ENCODE data around the gene CDKN2AIPNL.
"Not testable (repeated sequence)": the region's sequence is repeated elsewhere in the genome, so short reads cannot be mapped to it uniquely, and the experiment has no call there.

CDKN2AIPNL gene

DNA sequence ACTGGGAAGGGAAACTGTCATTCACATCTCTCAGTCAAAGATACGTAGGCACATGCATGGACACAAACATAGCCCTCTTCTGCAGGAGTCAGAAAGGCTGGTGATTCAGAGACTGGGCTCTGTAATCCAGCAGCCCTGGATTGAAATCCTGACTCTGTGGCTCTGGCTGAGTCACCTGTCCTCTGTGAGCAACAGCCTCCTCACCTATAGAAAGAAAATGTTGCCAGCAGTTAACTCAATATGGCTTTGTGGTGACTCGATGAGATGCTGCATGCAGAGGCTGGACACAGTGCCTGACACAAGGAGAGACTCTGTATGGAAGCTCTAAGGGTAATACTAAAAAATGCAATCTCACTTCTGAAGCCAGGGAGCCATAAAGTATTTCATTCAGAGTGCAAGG lies 23.9 kb upstream of the CDKN2AIPNL start:
- Mint-ChIP-seq H3K27me3 (peaks cover 15% of the 10 kb centered on the region), H3K4me3 (no peak overlapping the region), H3K36me3 (ENCODE audit: insufficient read depth) (peaks cover 3% of the 10 kb centered on the region), H3K9me3 (no peaks in the 10 kb centered on the region), H3K27ac (ENCODE audit: low read depth) (no peak overlapping the region), H3K4me1 (no peaks in the 10 kb centered on the region)
- no peak for ATAC-seq (replicated peaks; ENCODE audit: extremely low read depth, poor library complexity, severe bottlenecking)
- DNase-seq (ENCODE audit: low spot score in 2 of 2) = no peak

DNA sequence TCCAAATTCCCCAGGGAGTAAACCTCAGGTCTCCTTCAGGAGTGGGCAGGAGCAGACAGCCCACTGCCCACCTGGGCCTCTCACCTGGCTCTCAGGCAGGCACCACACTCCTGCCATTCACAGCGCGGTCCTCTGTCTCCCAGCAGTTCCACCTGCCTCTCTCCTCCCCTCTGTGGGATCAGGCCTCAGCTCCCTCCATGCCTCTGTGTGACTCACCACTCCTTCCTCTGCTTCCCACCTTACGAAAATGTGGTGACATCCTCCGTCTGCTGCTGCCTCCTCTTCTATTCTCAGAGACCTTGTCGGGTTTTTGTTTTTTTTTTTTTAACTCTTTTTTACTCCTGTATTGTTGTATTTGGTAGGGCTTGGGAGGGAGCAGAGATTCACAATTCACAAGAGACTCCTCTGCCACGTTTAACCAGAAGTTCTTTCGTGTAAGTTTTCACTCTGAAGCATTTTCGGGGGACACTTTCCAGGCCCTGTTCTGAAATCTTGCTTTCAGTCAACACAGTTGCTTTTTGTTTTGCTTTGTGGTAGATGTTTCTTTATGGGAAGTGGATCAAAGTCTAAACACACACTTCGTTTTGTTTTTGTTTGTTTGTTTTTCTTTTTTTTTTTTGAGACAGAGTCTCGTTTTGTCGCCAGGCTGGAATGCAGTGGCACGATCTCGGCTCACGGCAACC lies 21.1 kb upstream of the CDKN2AIPNL start:
- DNase-seq (ENCODE audit: low spot score in 2 of 2) = no peak
- no peak overlapping the region for H3K4me3 Mint-ChIP-seq
- no peak for ATAC-seq (replicated peaks; ENCODE audit: extremely low read depth, poor library complexity, severe bottlenecking)
- H3K27ac Mint-ChIP-seq (ENCODE audit: low read depth) = peak overlapping the region; percentile 33
- H3K36me3 Mint-ChIP-seq (ENCODE audit: insufficient read depth) = peaks cover 3% of the 10 kb centered on the region
- H3K27me3 Mint-ChIP-seq = peaks cover 15% of the 10 kb centered on the region
- no peaks in the 10 kb centered on the region for H3K9me3 Mint-ChIP-seq
- H3K4me1 Mint-ChIP-seq = no peaks in the 10 kb centered on the region

DNA sequence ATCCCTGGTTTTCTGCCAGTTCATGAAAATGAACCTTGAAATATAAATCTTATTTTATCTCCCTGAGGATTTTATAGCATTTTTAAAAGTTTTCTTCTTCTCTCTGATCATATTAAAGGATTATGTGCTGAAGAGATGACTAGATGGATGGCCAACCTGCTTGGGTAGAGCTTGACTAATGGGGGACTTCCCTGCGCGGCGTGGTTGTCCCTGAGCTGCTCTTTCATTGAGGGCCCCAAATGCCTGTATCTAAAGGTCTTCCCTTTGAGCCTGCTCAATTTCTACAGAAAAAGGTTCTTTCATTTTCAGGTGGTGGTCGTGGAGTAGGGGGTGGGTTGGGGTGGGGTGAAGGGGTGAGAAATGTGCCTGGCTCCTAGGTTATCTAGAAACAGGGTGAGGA lies 20.5 kb upstream of the CDKN2AIPNL start:
- H3K4me1 Mint-ChIP-seq = no peaks in the 10 kb centered on the region
- DNase-seq (ENCODE audit: low spot score in 2 of 2) (no peak), ATAC-seq (replicated peaks; ENCODE audit: extremely low read depth, poor library complexity, severe bottlenecking) (no peak)
- peaks cover 3% of the 10 kb centered on the region for H3K36me3 Mint-ChIP-seq (ENCODE audit: insufficient read depth)
- no peaks in the 10 kb centered on the region for H3K9me3 Mint-ChIP-seq
- peaks cover 15% of the 10 kb centered on the region for H3K27me3 Mint-ChIP-seq
- peak overlapping the region; percentile 49 for H3K27ac Mint-ChIP-seq (ENCODE audit: low read depth)
- no peak overlapping the region for H3K4me3 Mint-ChIP-seq

DNA sequence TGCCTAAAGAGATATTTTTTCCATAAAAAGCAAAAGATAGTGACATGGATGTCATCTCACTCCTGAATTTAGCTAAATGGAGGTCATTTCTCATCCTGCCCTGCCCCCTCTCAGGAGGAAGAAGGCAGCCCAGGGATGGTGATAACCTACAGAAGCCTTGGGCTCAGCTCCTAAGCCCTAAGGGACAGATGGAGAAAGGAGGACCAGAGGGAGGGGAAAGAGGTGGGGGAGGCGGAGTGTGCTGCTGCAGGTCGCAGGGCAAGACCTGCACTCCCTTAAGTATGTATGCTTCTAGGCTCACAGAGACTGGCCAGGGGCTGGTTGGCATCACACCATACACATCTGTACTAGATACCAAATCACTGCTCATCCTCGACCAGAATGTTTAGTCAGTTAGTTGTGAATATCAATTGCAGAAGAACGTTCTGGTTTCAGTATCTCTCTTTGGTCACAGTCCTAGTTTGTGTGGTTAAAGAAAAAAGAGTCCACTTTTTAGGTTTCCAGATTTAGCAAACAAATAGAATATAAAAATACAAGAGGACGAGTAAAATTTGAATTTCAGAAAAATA lies 18.4 kb upstream of the CDKN2AIPNL start:
- H3K9me3 Mint-ChIP-seq = no peaks in the 10 kb centered on the region
- H3K4me1 Mint-ChIP-seq = no peaks in the 10 kb centered on the region
- DNase-seq (ENCODE audit: low spot score in 2 of 2) (no peak), ATAC-seq (replicated peaks; ENCODE audit: extremely low read depth, poor library complexity, severe bottlenecking) (no peak)
- H3K27ac Mint-ChIP-seq (ENCODE audit: low read depth) = no peak overlapping the region
- H3K27me3 Mint-ChIP-seq = peaks cover 15% of the 10 kb centered on the region
- H3K36me3 Mint-ChIP-seq (ENCODE audit: insufficient read depth) = no peaks in the 10 kb centered on the region
- H3K4me3 Mint-ChIP-seq = no peak overlapping the region

DNA sequence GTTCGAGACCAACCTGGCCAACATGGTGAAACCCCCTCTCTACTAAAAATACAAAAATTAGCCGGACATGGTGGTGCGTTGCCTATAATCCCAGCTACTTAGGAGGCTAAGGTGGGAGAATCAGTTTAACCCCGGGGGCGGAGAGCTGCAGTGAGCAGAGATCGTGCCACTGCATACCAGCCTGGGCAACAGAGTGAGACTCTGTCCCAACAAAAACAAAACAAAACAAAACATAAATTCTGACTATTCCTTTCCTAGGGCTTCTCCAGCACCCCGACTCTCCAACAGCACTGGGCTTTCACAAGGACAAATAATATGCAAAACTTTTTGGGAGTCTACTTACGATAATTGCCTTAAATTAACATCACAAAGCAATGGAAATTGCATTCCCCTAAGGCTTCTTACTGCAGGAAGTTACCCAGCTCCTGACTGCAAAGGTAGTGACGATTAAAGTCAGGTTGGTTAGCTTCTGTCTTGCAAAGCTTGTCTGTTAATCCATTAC lies 15.9 kb upstream of the CDKN2AIPNL start:
- Mint-ChIP-seq H3K27ac (ENCODE audit: low read depth) (no peak overlapping the region), H3K4me3 (no peak overlapping the region), H3K36me3 (ENCODE audit: insufficient read depth) (no peaks in the 10 kb centered on the region), H3K4me1 (no peaks in the 10 kb centered on the region), H3K9me3 (no peaks in the 10 kb centered on the region), H3K27me3 (no peaks in the 10 kb centered on the region)
- DNase-seq (ENCODE audit: low spot score in 2 of 2) (no peak), ATAC-seq (replicated peaks; ENCODE audit: extremely low read depth, poor library complexity, severe bottlenecking) (no peak)

DNA sequence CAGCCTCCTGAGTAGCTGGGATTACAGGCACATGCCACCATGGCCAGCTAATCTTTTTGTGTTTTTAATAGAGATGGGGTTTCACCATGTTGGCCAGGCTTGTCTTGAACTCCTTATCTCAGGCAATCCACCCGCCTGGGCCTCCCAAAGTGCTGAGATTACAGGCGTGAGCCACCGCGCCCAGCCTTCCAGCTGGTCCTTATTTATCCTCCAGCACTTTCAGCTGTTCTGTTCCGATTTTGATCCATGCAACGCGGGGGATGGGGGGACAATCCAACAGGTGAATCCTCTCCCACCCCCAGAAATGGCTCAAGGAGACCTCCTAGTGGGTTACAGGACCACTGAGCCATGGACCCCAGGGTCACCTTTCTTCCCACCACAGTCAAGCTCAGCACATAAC lies 14.7 kb upstream of the CDKN2AIPNL start:
- Mint-ChIP-seq H3K27ac (ENCODE audit: low read depth) (no peak overlapping the region), H3K4me1 (no peaks in the 10 kb centered on the region), H3K4me3 (no peak overlapping the region), H3K9me3 (no peaks in the 10 kb centered on the region), H3K36me3 (ENCODE audit: insufficient read depth) (no peaks in the 10 kb centered on the region), H3K27me3 (peaks cover 10% of the 10 kb centered on the region)
- no peak for ATAC-seq (replicated peaks; ENCODE audit: extremely low read depth, poor library complexity, severe bottlenecking)
- DNase-seq (ENCODE audit: low spot score in 2 of 2) = no peak

DNA sequence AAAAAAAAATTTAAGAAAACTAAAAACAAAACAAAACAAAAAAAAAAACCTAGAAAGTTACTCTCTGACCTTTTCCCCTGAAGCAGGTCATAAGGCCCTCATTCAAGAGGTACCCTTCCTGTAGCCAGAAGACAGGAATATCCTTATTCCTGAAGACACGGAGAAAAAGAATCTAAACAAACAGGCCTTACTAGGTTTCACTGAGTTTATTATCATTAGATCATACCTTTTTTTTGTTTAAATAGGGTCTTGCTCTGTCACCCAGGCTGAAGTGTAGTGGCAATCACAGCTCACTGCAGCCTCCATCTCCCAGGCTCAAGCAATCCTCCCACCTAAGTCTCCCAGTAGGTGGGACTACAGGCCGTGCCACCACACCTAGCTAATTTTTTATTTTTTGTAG lies 11.7 kb upstream of the CDKN2AIPNL start:
- H3K9me3 Mint-ChIP-seq = no peaks in the 10 kb centered on the region
- H3K27me3 Mint-ChIP-seq = peaks cover 13% of the 10 kb centered on the region

DNA sequence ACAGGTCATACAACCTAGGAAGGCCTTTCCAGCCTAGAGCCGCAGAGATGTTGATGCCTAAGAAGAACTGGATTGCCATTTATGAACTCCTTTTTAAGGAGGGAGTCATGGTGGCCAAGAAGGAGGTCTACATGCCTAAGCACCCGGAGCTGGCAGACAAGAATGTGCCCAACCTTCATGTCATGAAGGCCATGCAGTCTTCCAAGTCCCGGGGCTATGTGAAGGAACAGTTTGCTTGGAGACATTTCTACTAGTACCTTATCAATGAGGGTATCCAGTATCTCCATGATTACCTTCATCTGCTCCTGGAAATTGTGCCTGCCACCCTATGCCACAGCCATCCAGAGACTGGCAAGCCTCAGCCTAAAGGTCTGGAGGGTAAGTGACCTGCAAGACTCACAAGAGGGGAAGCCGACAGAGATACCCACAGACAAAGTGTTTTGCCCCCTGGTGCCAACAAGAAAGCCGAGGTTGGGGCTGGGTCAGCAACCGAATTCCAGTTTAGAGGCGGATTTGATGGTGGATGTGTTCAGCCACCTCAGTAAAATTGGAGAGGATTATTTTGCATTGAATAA lies 11.2 kb upstream of the CDKN2AIPNL start:
- Mint-ChIP-seq H3K36me3 (ENCODE audit: insufficient read depth) (no peaks in the 10 kb centered on the region), H3K4me3 (no peak overlapping the region), H3K27ac (ENCODE audit: low read depth) (no peak overlapping the region), H3K27me3 (peaks cover 13% of the 10 kb centered on the region), H3K4me1 (no peaks in the 10 kb centered on the region), H3K9me3 (no peaks in the 10 kb centered on the region)
- DNase-seq (ENCODE audit: low spot score in 2 of 2) (no peak), ATAC-seq (replicated peaks; ENCODE audit: extremely low read depth, poor library complexity, severe bottlenecking) (no peak)

More for the DNA sequence above, 11.7 kb upstream of the CDKN2AIPNL start:
- Mint-ChIP-seq H3K4me3 (no peak overlapping the region), H3K27ac (ENCODE audit: low read depth) (no peak overlapping the region), H3K4me1 (no peaks in the 10 kb centered on the region), H3K36me3 (ENCODE audit: insufficient read depth) (no peaks in the 10 kb centered on the region)
- ATAC-seq (replicated peaks; ENCODE audit: extremely low read depth, poor library complexity, severe bottlenecking) (no peak), DNase-seq (ENCODE audit: low spot score in 2 of 2) (no peak)

DNA sequence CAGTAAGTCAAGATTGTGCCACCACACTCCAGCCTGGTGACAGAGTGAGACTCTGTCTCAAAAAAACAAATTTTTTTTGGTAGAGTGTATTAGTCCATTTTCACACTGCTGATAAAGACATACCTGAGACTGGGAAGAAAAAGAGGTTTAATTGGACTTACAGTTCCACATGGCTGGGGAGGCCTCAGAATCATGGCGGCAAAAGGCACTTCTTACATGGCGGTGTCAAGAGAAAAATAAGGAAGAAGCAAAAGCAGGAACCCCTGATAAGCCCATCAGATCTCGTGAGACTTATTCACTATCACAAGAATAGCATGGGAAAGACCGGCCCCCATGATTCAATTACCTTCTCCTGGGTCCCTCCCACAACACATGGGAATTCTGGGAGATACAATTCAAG lies 9.4 kb upstream of the CDKN2AIPNL start:
- not testable (repeated sequence) for H3K4me1 Mint-ChIP-seq; H3K27ac Mint-ChIP-seq (ENCODE audit: low read depth); H3K36me3 Mint-ChIP-seq (ENCODE audit: insufficient read depth); H3K4me3 Mint-ChIP-seq; ATAC-seq (replicated peaks; ENCODE audit: extremely low read depth, poor library complexity, severe bottlenecking); DNase-seq (ENCODE audit: low spot score in 2 of 2); H3K9me3 Mint-ChIP-seq
- peaks cover 13% of the 10 kb centered on the region for H3K27me3 Mint-ChIP-seq

DNA sequence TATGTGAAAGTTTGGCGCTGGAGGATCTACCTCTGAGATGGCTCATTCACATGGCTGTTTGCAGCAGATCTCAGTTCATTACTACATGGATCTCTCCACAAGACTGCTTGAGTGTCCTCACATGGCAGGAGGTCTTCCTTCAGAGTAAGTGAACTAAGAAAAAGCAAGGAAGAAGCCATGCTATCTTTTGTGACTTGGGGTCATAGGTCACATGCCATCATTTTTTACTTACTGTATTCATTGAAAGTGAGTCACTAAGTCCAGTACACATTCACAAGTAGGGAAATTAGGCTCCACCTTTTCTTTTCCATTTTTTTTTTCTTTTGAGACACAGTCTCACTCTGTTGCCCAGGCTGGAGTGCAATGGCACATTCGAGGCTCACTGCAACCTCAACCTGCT lies 8.7 kb upstream of the CDKN2AIPNL start:
- H3K9me3 Mint-ChIP-seq = no peaks in the 10 kb centered on the region
- no peaks in the 10 kb centered on the region for H3K36me3 Mint-ChIP-seq (ENCODE audit: insufficient read depth)
- no peaks in the 10 kb centered on the region for H3K4me1 Mint-ChIP-seq
- no peak for DNase-seq (ENCODE audit: low spot score in 2 of 2)
- H3K27ac Mint-ChIP-seq (ENCODE audit: low read depth) = no peak overlapping the region
- peaks cover 13% of the 10 kb centered on the region for H3K27me3 Mint-ChIP-seq
- no peak overlapping the region for H3K4me3 Mint-ChIP-seq
- ATAC-seq (replicated peaks; ENCODE audit: extremely low read depth, poor library complexity, severe bottlenecking) = no peak

DNA sequence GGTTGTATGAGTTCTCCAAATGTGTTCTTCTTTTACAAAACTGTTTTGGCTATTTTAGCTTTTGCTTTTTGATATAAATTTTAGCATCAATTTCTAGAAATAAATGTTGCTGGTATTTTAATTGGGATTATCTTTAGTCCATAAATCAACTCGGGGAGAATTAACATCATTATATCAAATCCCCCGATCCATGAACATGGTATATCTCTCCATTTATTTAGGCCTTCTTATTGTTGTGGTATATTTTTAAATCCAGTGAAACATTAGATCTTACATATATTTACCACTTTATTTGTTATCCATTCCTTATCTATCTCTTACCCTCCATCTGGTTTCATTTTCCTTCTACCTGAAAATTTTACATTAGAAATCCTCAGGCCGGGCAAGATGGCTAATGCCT lies 7.3 kb upstream of the CDKN2AIPNL start:
- no peaks in the 10 kb centered on the region for H3K36me3 Mint-ChIP-seq (ENCODE audit: insufficient read depth)

DNA sequence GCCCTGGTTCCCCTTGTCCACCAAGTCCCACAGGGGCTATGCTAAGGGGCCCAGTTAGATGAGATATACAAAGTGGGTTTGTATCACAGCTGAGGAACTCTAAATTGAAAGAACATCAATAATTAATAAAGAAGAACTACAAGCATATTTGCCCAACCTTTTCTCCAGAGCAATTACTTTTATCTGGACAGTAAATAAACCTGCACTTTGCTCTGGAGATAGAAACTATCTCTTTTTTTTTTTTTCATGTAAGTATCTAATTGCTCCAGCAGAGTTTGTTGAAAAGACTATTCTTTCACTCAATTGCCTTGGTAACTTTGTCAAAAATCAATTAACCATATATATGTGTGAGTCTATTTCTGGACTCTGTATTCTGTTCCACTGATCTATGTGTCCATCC lies 6.0 kb upstream of the CDKN2AIPNL start:
- Mint-ChIP-seq H3K27ac (ENCODE audit: low read depth) (no peak overlapping the region), H3K4me1 (no peaks in the 10 kb centered on the region), H3K27me3 (peaks cover 13% of the 10 kb centered on the region), H3K36me3 (ENCODE audit: insufficient read depth) (no peaks in the 10 kb centered on the region), H3K9me3 (no peaks in the 10 kb centered on the region), H3K4me3 (no peak overlapping the region)
- ATAC-seq (replicated peaks; ENCODE audit: extremely low read depth, poor library complexity, severe bottlenecking) = no peak
- no peak for DNase-seq (ENCODE audit: low spot score in 2 of 2)

More for the DNA sequence above, 7.3 kb upstream of the CDKN2AIPNL start:
- Mint-ChIP-seq H3K4me3 (no peak overlapping the region), H3K4me1 (no peaks in the 10 kb centered on the region), H3K27ac (ENCODE audit: low read depth) (no peak overlapping the region), H3K9me3 (no peaks in the 10 kb centered on the region), H3K27me3 (peaks cover 13% of the 10 kb centered on the region)
- DNase-seq (ENCODE audit: low spot score in 2 of 2) (no peak), ATAC-seq (replicated peaks; ENCODE audit: extremely low read depth, poor library complexity, severe bottlenecking) (no peak)

DNA sequence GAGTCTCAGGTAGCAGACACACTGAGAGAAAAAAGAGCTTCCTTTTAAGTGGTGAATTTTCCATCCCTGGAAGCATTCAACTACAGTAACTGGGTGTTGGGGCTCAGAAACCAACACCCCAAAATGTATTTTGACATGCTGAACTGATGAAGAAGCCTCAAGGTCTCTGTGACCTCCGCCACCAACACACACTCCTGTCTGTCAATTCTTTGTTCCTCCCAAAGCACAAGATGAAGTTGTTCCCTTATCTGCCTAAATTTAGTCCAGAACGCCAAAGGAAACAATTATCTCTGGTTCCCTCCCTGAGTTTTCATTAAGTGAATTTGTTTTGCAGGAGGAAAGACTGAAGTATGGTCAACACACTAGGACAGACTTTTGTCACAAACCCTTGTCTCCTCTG lies 1.4 kb upstream of the CDKN2AIPNL start:
- no peak for ATAC-seq (replicated peaks; ENCODE audit: extremely low read depth, poor library complexity, severe bottlenecking)
- no peak for DNase-seq (ENCODE audit: low spot score in 2 of 2)
- peaks cover 27% of the 10 kb centered on the region for H3K4me1 Mint-ChIP-seq
- H3K27ac Mint-ChIP-seq (ENCODE audit: low read depth) = no peak overlapping the region
- no peaks in the 10 kb centered on the region for H3K9me3 Mint-ChIP-seq
- H3K27me3 Mint-ChIP-seq = no peaks in the 10 kb centered on the region
- H3K4me3 Mint-ChIP-seq = peak overlapping the region; percentile 23
- H3K36me3 Mint-ChIP-seq (ENCODE audit: insufficient read depth) = peaks cover 9% of the 10 kb centered on the region

All from central memory CD8-positive, alpha-beta T cell (primary cell).